Thoracic aorta (tissue), 2 donors: ENCODE measurements around the gene LRP2BP. TPM values are rescaled to one million over a fixed set of nuclear protein-coding genes. Genes with fewer than 3 reads are reported as not detected.
"Not testable (repeated sequence)": the region's sequence is repeated elsewhere in the genome, so short reads cannot be mapped to it uniquely, and the experiment has no call there.

Source experiments
- ATAC-seq: fragments of 150-250 bp; one replicate; pipeline ENCODE4 v1.8.0; 2017; ENCODE audit warnings: low read depth; ENCODE audit not compliant: insufficient number of reproducible peaks, low FRiP score
- DNase-seq: peaks from one replicate; pipeline ENCODE4 v3.0.0-alpha.2; 2020; ENCODE audit warnings: low spot score
- H3K27ac ChIP-seq, 2 donors: fragments of 200-600 bp; sonication (generic); 1 replicate in 1 of 2; 2 replicates in 1 of 2; pipeline ENCODE4 v1.5.1; 2016; ENCODE audit warnings: mild to moderate bottlenecking in 2 of 2, moderate library complexity in 2 of 2
- H3K27me3 ChIP-seq: fragments of 200-600 bp; sonication (generic); replicated peaks from 2 replicates; pipeline ENCODE4 v1.6.0; 2016; ENCODE audit warnings: mild to moderate bottlenecking; ENCODE audit not compliant: insufficient read depth
- H3K36me3 ChIP-seq: fragments of 200-600 bp; sonication (generic); one replicate; pipeline ENCODE4 v1.5.1; 2016
- H3K4me1 ChIP-seq, 2 donors: fragments of 200-600 bp; sonication (generic); 1 replicate in 1 of 2; 2 replicates in 1 of 2; pipeline versions ENCODE4 v1.5.1 to v1.6.0; 2016; ENCODE audit warnings: low read depth in 2 of 2, mild to moderate bottlenecking in 1 of 2; ENCODE audit not compliant: control insufficient read depth in 1 of 2
- H3K4me3 ChIP-seq: fragments of 200-600 bp; sonication (generic); 2 replicates; pipeline ENCODE4 v1.5.1; 2016; ENCODE audit warnings: mild to moderate bottlenecking
- H3K9me3 ChIP-seq: fragments of 200-600 bp; sonication (generic); 2 replicates; pipeline ENCODE4 v1.5.1; 2016
- CTCF ChIP-seq: fragments of 200-600 bp; sonication (generic); IDR thresholded peaks from one replicate; pipeline ENCODE4 v1.5.1; 2019; ENCODE audit warnings: antibody characterized with exemption
- total RNA-seq, 2 donors: library from RNA; depleted of rRNA; stranded (reverse); fragments of >200 nt; gene quantifications; one replicate each; pipeline versions ENCODE4 v1.1.0 to v1.2.3, GENCODE V29; 2016

LRP2BP gene
- total RNA-seq, 2 donors from 2014 or later = 4.4 to 7.6 TPM

GRCh38 chr4:185371702-185372101 lies 24.0 kb downstream of the LRP2BP start:
- Histone ChIP-seq H3K4me1 (no peaks in the 10 kb centered on the region), H3K9me3 (no peaks in the 10 kb centered on the region), H3K27me3 (no peaks in the 10 kb centered on the region), H3K36me3 (no peaks in the 10 kb centered on the region), H3K27ac (no peak overlapping the region), H3K4me3 (no peak overlapping the region)
- TF ChIP-seq CTCF = no peak
- no peak for ATAC-seq
- no peak for DNase-seq

- no peak for ATAC-seq
- no peaks in the 10 kb centered on the region for H3K36me3 ChIP-seq
- H3K4me3 ChIP-seq = no peak overlapping the region
- TF ChIP-seq CTCF = no peak
- no peaks in the 10 kb centered on the region for H3K27me3 ChIP-seq
- H3K4me1 ChIP-seq = no peaks in the 10 kb centered on the region
- H3K27ac ChIP-seq = no peak overlapping the region
- DNase-seq = no peak
- no peaks in the 10 kb centered on the region for H3K9me3 ChIP-seq
Measured at GRCh38 chr4:185370268-185370949, 25.3 kb downstream of the LRP2BP start.

GRCh38 chr4:185369731-185370130 lies 26.0 kb downstream of the LRP2BP start:
- H3K9me3 ChIP-seq = no peaks in the 10 kb centered on the region
- DNase-seq (no peak), ATAC-seq (no peak)
- no peaks in the 10 kb centered on the region for H3K4me1 ChIP-seq
- no peak overlapping the region for H3K4me3 ChIP-seq
- no peaks in the 10 kb centered on the region for H3K27me3 ChIP-seq
- no peaks in the 10 kb centered on the region for H3K36me3 ChIP-seq
- TF ChIP-seq CTCF = no peak
- H3K27ac ChIP-seq = no peak overlapping the region

GRCh38 chr4:185364886-185365285 lies 30.8 kb downstream of the LRP2BP start:
- Histone ChIP-seq H3K9me3 (no peaks in the 10 kb centered on the region), H3K27me3 (no peaks in the 10 kb centered on the region), H3K4me3 (no peak overlapping the region), H3K36me3 (no peaks in the 10 kb centered on the region), H3K27ac (peak overlapping the region in 1 of 2 donors; percentile 73), H3K4me1 (peaks cover 25 to 42% of the 10 kb centered on the region in 2 donors)
- ATAC-seq = no peak
- no peak for TF ChIP-seq CTCF
- DNase-seq = no peak

GRCh38 chr4:185363251-185363650 lies 32.5 kb downstream of the LRP2BP start:
- DNase-seq = no peak
- H3K4me3 ChIP-seq = no peak overlapping the region
- H3K4me1 ChIP-seq = peaks cover 37 to 56% of the 10 kb centered on the region in 2 donors
- ATAC-seq = no peak
- H3K27ac ChIP-seq = peak overlapping the region; percentile 36 to 73
- TF ChIP-seq CTCF = no peak
- H3K27me3 ChIP-seq = no peaks in the 10 kb centered on the region
- no peaks in the 10 kb centered on the region for H3K9me3 ChIP-seq
- H3K36me3 ChIP-seq = no peaks in the 10 kb centered on the region

GRCh38 chr4:185362570-185362969 lies 33.2 kb downstream of the LRP2BP start:
- not testable (repeated sequence) for H3K4me3 ChIP-seq, ATAC-seq, H3K9me3 ChIP-seq, DNase-seq, H3K36me3 ChIP-seq, H3K27me3 ChIP-seq
- H3K4me1 ChIP-seq = peaks cover 41 to 63% of the 10 kb centered on the region in 2 donors
- H3K27ac ChIP-seq = peak overlapping the region; percentile 36 to 73
